Activated CD4-positive, alpha-beta T cell treated with anti-CD3 and anti-CD28 coated beads, Interleukin-2, amount 10 ng/mL, durations not matched to agents 7 days and 5 days (primary cell): ENCODE measurements around the gene UNKL. TPM values are rescaled to one million over a fixed set of nuclear protein-coding genes. Genes with fewer than 3 reads are reported as not detected.
A peak's percentile ranks its signal among the peaks of the same experiment; 100 is the strongest.

ENCODE experiments used
- CTCF ChIA-PET: fragments of 350-600 bp; sonication (Branson Sonifier 250); formaldehyde crosslinking; loops from one replicate; lab custom pipeline; 2021; ENCODE audit warnings: antibody characterized with exemption; lab: Charles Lee
- POLR2A ChIA-PET: fragments of 350-600 bp; sonication (Branson Sonifier 250); formaldehyde crosslinking; loops from one replicate; lab custom pipeline; 2021; ENCODE audit warnings: antibody characterized with exemption; lab: Charles Lee
- DNase-seq: peaks from one replicate; pipeline ENCODE4 v3.0.0-alpha.2; 2020
- H3K27ac Mint-ChIP-seq: one replicate; pipeline ENCODE4 v1.8.0; 2021; ENCODE audit warnings: mild to moderate bottlenecking, moderate library complexity, mixed read lengths
- H3K27me3 Mint-ChIP-seq: one replicate; pipeline ENCODE4 v1.8.0; 2021; ENCODE audit warnings: mixed read lengths
- H3K36me3 Mint-ChIP-seq: one replicate; pipeline ENCODE4 v1.8.0; 2021; ENCODE audit warnings: low read depth, mixed read lengths
- H3K4me1 Mint-ChIP-seq: one replicate; pipeline ENCODE4 v1.8.0; 2021; ENCODE audit warnings: mixed read lengths
- H3K4me3 Mint-ChIP-seq: one replicate; pipeline ENCODE4 v1.8.0; 2021; ENCODE audit warnings: mild to moderate bottlenecking, moderate library complexity, mixed read lengths
- H3K9me3 Mint-ChIP-seq: one replicate; pipeline ENCODE4 v1.8.0; 2021; ENCODE audit warnings: mixed read lengths
- total RNA-seq, 2 experiments: library from RNA; stranded (reverse); gene quantifications; one replicate each; pipeline ENCODE4 v1.2.3, GENCODE V29; 2021

Gene UNKL
- total RNA-seq, 2 experiments from 2014 or later, result 31.8 to 37.9 TPM

DNA sequence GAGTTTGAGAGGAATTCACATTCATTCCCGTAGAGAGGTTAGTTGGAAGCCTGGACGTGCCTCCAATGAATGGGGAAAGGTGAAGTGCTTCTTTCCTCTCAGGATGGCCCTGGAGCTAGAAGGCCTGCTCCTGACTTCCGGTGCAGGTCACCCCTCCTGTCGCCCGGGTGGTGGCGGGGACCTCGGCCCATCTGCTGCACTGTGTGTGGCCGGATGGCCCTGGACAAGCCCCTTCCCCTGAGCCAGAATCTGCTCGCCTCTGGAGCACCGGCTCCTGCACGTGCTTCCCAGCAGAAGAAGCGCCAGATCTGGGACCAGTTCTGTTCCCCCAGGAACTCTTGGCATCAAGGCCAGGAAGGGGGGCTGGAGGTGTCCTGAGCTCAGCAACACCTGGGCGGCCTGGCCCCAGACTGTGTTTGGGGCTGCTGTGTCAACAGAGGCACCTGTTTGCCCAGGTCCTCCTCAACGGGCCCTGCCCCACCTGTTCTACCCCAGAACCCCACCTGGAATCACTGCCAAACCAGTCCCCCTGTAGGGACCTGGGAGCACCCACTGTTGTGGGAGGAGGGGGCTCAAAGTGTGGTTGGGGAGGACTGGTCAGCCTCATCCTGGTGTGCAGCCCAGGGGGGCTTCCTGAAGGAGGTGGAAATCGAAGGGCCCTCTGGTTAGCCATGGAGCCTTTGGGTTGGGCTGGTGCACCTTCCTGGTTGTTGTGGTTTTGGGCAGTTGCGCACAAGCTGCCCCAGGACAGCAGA, 11.3 kb upstream of the UNKL start:
- peaks cover 4% of the 10 kb centered on the region for H3K9me3 Mint-ChIP-seq
- H3K27ac Mint-ChIP-seq, result no peak overlapping the region
- POLR2A ChIA-PET, result no interaction called here
- DNase-seq, result no peak
- peaks cover 13% of the 10 kb centered on the region for H3K4me1 Mint-ChIP-seq
- no peaks in the 10 kb centered on the region for H3K27me3 Mint-ChIP-seq
- peaks cover 7% of the 10 kb centered on the region for H3K36me3 Mint-ChIP-seq
- CTCF ChIA-PET, result interaction anchor here (0.9 kb wide), 1 partner anchor 252 kb away, joined by 3 read pairs; the partner anchor contains the start of gene JPT2
- no peak overlapping the region for H3K4me3 Mint-ChIP-seq

DNA sequence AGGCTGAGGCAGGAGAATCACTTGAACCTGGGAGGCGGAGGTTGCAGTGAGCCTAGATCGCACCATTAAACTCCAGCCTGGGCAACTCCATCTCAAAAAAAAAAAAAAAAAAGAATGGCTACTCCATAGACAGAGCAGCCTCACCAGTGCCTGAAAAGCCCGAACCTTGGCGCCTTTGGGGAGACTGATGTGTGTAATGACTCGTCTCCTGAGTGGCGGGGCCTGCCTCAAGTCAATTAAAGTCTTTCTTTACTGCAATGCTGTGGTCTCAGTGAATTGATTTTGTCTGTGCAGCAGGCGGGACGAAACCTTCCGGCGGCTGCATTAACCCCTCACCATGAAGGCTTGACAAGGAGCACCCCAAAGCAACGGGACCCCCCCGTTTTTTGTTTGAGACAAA, 9.5 kb upstream of the UNKL start:
- ChIA-PET POLR2A (no interaction called here), CTCF (interaction anchor here (0.6 to 0.7 kb wide), 2 partner anchors 87 to 895 kb away, joined by 3 read pairs; no protein-coding TSS in a partner anchor)
- peaks cover 4% of the 10 kb centered on the region for H3K9me3 Mint-ChIP-seq
- no peak overlapping the region for H3K4me3 Mint-ChIP-seq
- no peak for DNase-seq
- peak overlapping the region; percentile 36 for H3K27ac Mint-ChIP-seq
- H3K4me1 Mint-ChIP-seq, result peaks cover 24% of the 10 kb centered on the region
- peaks cover 7% of the 10 kb centered on the region for H3K36me3 Mint-ChIP-seq
- H3K27me3 Mint-ChIP-seq, result no peaks in the 10 kb centered on the region

DNA sequence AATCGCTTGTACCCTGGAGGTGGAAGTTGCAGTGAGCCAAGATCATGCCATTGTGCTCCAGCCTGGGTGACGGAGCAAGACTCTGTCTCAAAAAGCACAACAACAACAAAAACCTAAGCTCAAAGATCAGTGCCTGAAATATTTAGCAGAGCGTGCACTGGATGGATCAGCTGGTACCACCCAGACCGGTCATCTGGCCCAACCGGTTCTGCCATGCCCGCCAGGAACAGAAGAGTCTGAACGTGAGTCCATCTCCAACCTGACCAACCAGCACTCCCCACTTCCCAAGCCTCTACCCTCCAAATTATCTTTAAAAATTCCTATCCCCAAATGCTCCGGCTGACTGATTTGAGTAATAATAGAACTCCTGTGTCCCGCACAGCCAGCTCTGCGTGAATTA, 7.6 kb upstream of the UNKL start:
- POLR2A ChIA-PET, result no interaction called here
- no peak for DNase-seq
- peaks cover 4% of the 10 kb centered on the region for H3K9me3 Mint-ChIP-seq
- CTCF ChIA-PET, result interaction anchor here (0.9 kb wide), 1 partner anchor 284 kb away, joined by 3 read pairs; the partner anchor contains the start of gene MAPK8IP3
- H3K27me3 Mint-ChIP-seq, result no peaks in the 10 kb centered on the region
- peaks cover 9% of the 10 kb centered on the region for H3K36me3 Mint-ChIP-seq
- H3K4me3 Mint-ChIP-seq, result peak overlapping the region; percentile 90
- H3K4me1 Mint-ChIP-seq, result peaks cover 34% of the 10 kb centered on the region
- H3K27ac Mint-ChIP-seq, result peak overlapping the region; percentile 98

DNA sequence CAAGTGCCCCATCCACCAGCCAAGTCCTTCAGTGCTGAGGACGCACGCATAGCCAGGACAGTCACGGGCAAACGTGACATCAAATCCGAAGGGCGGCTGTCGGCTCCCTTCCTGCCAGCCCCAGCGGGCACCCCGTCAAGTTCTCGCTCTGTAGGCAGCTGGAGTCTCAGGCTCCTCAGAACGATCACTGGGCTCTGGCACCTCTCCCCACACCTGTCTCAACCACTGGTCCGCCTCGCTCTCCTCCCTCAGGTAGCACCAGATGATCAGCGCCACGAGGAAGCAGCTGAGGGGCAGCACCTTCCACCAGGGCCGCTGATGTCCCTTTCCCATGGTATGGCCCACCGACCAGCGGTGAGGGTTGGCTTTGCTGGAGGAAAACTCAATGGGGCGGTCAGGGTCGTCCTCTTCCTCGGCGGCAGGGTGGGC, 5.6 kb upstream of the UNKL start:
- CTCF ChIA-PET, result interaction anchor here (0.6 to 1.4 kb wide), 6 partner anchors 9 to 528 kb away, joined by 3 to 4 read pairs (median 3); partner anchors contain the start of gene MAPK8IP3
- Mint-ChIP-seq H3K9me3 (peaks cover 4% of the 10 kb centered on the region), H3K27me3 (no peaks in the 10 kb centered on the region), H3K27ac (peak overlapping the region; percentile 98), H3K36me3 (peaks cover 9% of the 10 kb centered on the region), H3K4me3 (peak overlapping the region; percentile 90), H3K4me1 (peaks cover 39% of the 10 kb centered on the region)
- POLR2A ChIA-PET, result interaction anchor here (0.6 to 1.0 kb wide), 3 partner anchors 111 to 1168 kb away, joined by 3 to 7 read pairs (median 3); partner anchors contain the start of genes JPT2 and UBE2I
- peak; percentile 18 for DNase-seq

DNA sequence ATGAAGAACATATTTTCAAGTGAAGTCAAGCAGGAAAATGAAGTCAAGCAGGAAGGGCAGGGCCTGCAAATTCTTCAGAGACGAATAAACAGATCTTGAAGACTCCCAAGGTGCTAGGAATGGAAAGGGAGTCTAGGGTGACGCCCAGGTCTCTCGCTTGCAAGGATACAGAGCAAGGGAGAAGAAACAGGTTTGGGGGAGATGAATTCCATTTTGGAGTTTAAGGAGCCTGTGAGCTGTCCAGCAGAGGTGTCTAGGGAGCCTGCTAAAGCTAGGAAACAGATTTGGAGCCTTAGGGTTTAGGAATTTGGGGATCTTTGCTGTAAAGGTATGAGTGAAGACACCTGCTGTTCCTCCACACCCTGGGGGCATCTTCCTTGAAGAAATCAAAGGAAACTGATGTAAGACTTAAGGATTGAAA, 2.0 kb upstream of the UNKL start:
- Mint-ChIP-seq H3K27ac (peak overlapping the region; percentile 68), H3K4me3 (no peak overlapping the region), H3K27me3 (no peaks in the 10 kb centered on the region), H3K9me3 (no peaks in the 10 kb centered on the region), H3K36me3 (peaks cover 8% of the 10 kb centered on the region), H3K4me1 (peaks cover 40% of the 10 kb centered on the region)
- ChIA-PET CTCF (interaction anchor here (0.8 kb wide), 1 partner anchor 9 kb away, joined by 4 read pairs; no protein-coding TSS in a partner anchor), POLR2A (no interaction called here)
- no peak for DNase-seq

DNA sequence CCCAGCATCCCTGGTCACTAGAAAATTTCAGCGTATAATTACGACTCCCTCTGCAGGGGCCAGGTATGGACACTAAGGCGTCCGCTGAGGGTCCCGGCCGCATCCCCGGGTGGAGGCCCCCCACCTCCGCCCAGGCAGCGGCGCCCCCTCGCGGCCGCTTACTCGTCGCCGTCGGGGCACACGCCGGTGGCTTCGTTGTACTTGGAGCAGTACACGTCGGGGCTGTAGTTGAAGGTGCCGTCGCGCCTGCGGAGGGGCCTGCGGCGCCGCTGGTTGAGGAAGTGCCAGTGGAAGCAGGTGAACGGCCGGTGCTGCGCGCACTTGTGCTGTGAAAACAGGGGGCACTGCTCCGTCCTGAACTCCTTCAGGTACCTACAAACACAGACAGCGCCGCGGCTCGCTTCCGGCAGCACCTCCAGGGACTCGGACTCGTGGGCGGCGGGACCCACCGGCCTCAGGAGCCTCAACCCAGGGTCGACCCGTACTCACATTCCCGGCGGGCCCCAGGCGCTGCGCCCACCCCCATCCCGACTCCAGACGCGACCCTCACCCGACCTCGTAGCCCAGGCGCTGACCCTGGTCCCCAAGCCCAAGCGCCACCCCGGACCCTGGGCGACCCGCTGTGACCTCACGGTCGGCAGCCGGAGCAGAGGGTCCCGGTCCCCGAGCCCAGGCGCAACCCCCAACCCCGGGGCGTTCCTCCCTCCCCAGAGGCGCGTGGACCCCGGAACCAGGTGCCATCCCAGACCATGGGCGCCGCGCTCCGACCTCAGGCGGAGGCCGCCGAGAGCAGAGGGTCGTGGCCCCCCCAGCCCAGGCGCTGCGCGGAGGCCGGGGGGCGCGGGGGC, 596 bp downstream of the UNKL start:
- H3K27ac Mint-ChIP-seq, result peak overlapping the region; percentile 92
- peaks cover 7% of the 10 kb centered on the region for H3K36me3 Mint-ChIP-seq
- DNase-seq, result peak; percentile 67
- ChIA-PET POLR2A (no interaction called here), CTCF (interaction anchor here (0.8 kb wide), 1 partner anchor 60 kb away, joined by 3 read pairs; no protein-coding TSS in a partner anchor)
- no peaks in the 10 kb centered on the region for H3K27me3 Mint-ChIP-seq
- H3K4me1 Mint-ChIP-seq, result peaks cover 27% of the 10 kb centered on the region
- no peaks in the 10 kb centered on the region for H3K9me3 Mint-ChIP-seq
- peak overlapping the region; percentile 81 for H3K4me3 Mint-ChIP-seq

DNA sequence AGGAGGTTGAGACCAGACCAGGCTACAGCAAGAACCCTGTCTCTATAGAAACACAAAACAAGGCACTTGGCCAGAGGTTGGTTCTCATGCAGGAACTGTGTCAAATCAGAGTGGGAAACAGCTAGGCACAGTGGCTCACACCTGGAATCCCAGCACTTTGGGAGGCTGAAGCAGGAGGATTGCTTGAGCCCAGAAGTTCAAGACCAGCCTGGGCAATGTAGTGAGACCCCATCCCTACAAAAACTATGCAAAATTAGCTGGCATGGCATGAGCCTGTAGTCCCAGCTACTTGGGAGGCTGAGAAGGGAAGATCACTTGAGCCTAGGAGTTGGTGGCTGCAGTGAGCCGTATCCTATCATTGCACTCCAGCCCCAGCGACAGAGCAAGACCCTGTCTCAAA, 1.7 kb downstream of the UNKL start:
- Mint-ChIP-seq H3K36me3 (peaks cover 4% of the 10 kb centered on the region), H3K27me3 (no peaks in the 10 kb centered on the region), H3K4me3 (peak overlapping the region; percentile 27), H3K27ac (peak overlapping the region; percentile 31), H3K9me3 (no peaks in the 10 kb centered on the region), H3K4me1 (peaks cover 23% of the 10 kb centered on the region)
- DNase-seq, result no peak
- ChIA-PET POLR2A (no interaction called here), CTCF (interaction anchor here (0.7 to 1.1 kb wide), 3 partner anchors 22 to 196 kb away, joined by 3 read pairs; no protein-coding TSS in a partner anchor)

DNA sequence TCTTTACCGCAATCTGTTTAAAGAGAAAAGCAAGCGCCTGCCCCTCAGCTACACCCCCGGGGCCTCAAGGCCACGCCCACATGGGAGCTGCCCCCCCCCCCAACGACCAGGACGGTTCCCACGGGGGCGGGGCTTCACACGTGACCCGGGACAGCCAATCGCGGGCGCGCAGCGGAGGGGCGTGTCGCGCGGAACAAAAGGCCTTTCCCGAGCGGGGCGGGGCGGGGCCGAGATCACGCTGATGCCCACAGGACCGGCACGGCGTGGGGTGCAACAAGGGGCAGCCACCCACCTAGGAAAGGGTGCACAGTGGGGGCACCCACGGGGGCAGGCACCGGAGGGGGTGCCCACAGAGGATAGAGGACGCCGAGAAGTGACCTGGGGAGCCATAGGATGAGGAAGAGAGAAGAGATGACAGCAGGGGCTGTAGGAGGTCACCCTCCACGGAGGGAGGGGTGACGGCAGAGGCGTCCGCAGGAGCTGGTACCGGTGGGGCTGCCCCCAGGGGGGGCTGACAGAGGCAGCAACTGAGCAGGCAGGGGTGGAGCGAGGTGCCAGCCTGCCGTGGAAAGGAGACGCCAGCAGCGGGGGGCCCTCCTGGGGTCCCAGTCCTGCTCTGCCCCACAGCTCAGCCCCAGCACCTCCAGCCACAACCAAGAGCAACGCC, 6.2 kb downstream of the UNKL start:
- H3K27ac Mint-ChIP-seq, result peak overlapping the region; percentile 19
- CTCF ChIA-PET, result interaction anchor here (0.7 to 1.7 kb wide), 2 partner anchors 12 to 508 kb away, joined by 3 to 4 read pairs; no protein-coding TSS in a partner anchor

DNA sequence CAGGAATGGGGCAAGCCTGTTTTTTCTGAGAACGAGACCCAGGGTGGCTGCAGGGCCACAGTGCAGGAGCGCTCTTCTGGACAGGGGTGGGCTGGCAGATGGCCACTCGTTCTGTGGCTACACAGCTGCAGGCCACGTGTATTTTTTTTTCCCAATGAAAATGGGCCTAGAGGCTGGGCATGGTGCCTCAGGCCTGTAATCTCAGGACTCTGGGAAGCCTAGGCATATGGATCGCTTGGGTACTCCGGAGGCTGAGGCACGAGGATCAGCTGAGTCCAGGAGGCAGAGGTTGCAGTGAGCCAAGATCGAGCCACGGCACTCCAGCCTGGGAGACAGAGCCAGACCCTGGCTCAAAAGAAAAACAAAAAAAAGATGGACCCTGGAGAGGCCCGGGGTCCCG, 6.8 kb downstream of the UNKL start:
- CTCF ChIA-PET, result interaction anchor here (0.7 to 1.7 kb wide), 3 partner anchors 9 to 523 kb away, joined by 3 to 4 read pairs (median 4); no protein-coding TSS in a partner anchor
- DNase-seq, result no peak
- peak overlapping the region; percentile 61 for H3K4me3 Mint-ChIP-seq
- peak overlapping the region; percentile 41 for H3K27ac Mint-ChIP-seq
- no peaks in the 10 kb centered on the region for H3K9me3 Mint-ChIP-seq
- POLR2A ChIA-PET, result no interaction called here
- H3K36me3 Mint-ChIP-seq, result peaks cover 6% of the 10 kb centered on the region
- peaks cover 14% of the 10 kb centered on the region for H3K4me1 Mint-ChIP-seq
- no peaks in the 10 kb centered on the region for H3K27me3 Mint-ChIP-seq

More for the DNA sequence above, 6.2 kb downstream of the UNKL start:
- peak overlapping the region; percentile 61 for H3K4me3 Mint-ChIP-seq
- DNase-seq, result peak; percentile 93
- peaks cover 4% of the 10 kb centered on the region for H3K36me3 Mint-ChIP-seq
- peaks cover 15% of the 10 kb centered on the region for H3K4me1 Mint-ChIP-seq
- POLR2A ChIA-PET, result no interaction called here
- no peaks in the 10 kb centered on the region for H3K9me3 Mint-ChIP-seq
- no peaks in the 10 kb centered on the region for H3K27me3 Mint-ChIP-seq

DNA sequence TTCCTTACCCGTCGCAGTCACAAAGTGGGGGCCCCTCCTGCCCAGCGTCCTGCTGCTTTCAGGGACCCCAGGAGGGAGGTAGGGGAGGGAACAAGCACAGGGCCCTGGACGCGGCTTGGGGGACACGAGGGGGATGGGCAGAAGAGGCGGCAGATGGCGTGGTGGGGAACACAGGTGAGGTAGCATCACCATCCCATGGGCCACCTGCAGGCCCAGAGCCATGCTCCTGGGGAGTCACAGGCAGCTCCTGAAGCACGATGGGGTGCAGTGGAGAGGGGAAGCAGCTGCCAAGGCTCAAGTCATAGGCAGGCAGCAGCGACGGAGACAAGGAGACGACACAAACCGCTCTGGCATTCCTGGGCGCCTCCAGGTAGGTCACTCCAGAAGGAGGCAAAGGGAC, 10.8 kb downstream of the UNKL start:
- no peak for DNase-seq
- H3K4me1 Mint-ChIP-seq, result peaks cover 5% of the 10 kb centered on the region
- no peak overlapping the region for H3K27ac Mint-ChIP-seq
- no peak overlapping the region for H3K4me3 Mint-ChIP-seq
- peaks cover 2% of the 10 kb centered on the region for H3K36me3 Mint-ChIP-seq
- no peaks in the 10 kb centered on the region for H3K27me3 Mint-ChIP-seq
- ChIA-PET CTCF (interaction anchor here (1.6 kb wide), 1 partner anchor 25 kb away, joined by 3 read pairs; no protein-coding TSS in a partner anchor), POLR2A (no interaction called here)
- no peaks in the 10 kb centered on the region for H3K9me3 Mint-ChIP-seq

DNA sequence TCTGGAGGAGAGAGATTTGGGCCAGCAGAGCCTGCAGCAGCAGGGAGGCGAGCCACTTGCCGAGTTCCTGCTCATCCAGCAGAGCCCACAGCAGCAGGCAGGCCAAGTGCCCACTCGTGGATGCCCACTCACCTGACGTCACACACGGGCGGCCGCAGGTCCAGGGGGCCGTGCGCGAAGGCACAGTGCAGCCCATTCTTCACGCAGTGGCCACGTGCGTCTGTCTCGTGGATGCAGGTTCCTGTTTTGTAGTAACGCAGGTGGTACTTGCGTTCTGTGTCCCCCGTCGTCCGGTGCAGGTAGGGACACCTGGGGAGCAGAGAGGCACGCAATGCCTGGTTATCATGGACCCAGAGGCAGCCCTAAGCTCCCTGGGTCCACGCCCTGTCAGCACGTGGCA, 11.5 kb downstream of the UNKL start:
- POLR2A ChIA-PET, result no interaction called here
- Mint-ChIP-seq H3K27me3 (no peaks in the 10 kb centered on the region), H3K36me3 (peaks cover 2% of the 10 kb centered on the region), H3K4me3 (no peak overlapping the region), H3K4me1 (peaks cover 4% of the 10 kb centered on the region), H3K27ac (no peak overlapping the region), H3K9me3 (no peaks in the 10 kb centered on the region)
- CTCF ChIA-PET, result interaction anchor here (1.6 kb wide), 1 partner anchor 26 kb away, joined by 3 read pairs; no protein-coding TSS in a partner anchor
- no peak for DNase-seq

DNA sequence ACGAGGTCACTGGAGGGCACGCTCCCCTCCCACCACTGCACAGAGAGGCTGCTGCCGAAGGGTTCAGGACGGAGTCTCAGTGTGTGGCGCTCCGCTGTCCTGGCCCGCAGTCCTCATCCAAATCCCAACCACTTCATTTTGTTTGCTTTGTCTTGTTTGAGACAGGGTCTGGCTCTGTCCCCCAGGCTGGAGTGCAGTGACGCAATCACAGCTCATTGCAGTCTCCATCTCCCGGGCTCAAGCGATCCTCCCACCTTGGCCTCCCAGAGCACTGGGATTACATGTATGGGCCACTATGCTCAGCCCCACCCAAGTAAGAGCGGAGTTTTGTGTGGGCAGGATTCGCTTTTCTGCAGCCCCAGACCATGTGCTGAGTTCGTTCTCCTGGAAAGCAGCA, 12.7 kb downstream of the UNKL start:
- peaks cover 2% of the 10 kb centered on the region for H3K36me3 Mint-ChIP-seq
- CTCF ChIA-PET, result interaction anchor here (1.1 kb wide), 1 partner anchor 304 kb away, joined by 3 read pairs; the partner anchor contains the start of gene MAPK8IP3
- DNase-seq, result no peak
- no peaks in the 10 kb centered on the region for H3K9me3 Mint-ChIP-seq
- H3K27me3 Mint-ChIP-seq, result no peaks in the 10 kb centered on the region
- POLR2A ChIA-PET, result no interaction called here
- H3K4me3 Mint-ChIP-seq, result no peak overlapping the region
- H3K4me1 Mint-ChIP-seq, result no peaks in the 10 kb centered on the region
- H3K27ac Mint-ChIP-seq, result no peak overlapping the region
